Measurements from ENCODE around the gene ADAP1.

Gene ADAP1

DNA sequence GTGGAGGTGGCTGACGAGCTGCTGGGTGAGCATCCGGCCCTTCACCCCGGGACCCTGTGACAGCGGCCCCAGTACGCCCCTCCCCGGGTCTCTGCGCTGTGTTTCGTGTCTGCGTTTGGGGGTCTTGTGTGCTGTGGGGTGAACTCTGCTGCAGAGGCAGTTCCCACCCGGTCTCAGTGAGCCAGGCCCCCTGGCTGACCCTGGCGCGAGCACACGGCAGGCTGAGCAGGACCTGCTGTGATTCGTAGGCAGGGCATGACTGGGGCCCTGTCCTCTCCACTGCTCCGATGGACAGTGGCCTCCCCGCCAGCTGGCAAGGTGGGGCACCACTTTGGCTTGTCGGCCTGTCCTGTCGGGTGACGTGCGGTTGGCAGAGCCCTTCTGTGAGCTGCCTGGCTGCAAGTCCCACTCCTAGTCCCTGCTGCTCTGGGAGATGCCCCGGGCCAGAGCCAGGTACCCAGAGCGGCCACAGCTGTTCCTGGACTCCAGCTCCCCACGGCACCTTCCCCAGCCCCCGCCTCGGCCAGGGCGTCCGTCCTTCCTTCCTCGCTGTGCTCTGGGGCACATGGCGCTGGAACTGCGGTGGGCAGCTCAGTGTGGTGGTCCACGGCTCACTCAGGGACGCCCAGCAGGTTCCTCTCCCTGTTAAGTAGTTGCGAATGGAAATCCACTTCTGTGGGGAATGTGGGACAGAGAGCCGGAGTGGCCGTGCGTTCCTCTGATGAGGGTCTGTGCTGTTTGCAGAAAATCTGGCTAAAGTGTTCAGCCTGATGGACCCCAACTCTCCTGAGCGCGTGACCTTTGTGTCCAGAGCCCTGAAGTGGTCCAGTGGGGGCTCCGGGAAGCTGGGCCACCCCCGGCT, 67.6 kb downstream of the ADAP1 start:
- no peak overlapping the region for H3K4me3 ChIP-seq (ENCODE audit: low read depth, low read length)
- peaks cover 53% of the 10 kb centered on the region for H3K36me3 ChIP-seq
- no peaks in the 10 kb centered on the region for H3K9me3 ChIP-seq
- H3K27me3 ChIP-seq: no peaks in the 10 kb centered on the region
- TF ChIP-seq CTCF (IDR thresholded peaks at IDR 0.05; ENCODE audit: low read depth, low read length): no peak
- no peak for DNase-seq
- H3K4me1 ChIP-seq: no peaks in the 10 kb centered on the region

- H3K4me1 ChIP-seq: no peaks in the 10 kb centered on the region
- no peak for DNase-seq
- no peaks in the 10 kb centered on the region for H3K27me3 ChIP-seq
- no peak for TF ChIP-seq CTCF (IDR thresholded peaks at IDR 0.05; ENCODE audit: low read depth, low read length)
- H3K36me3 ChIP-seq: peaks cover 46% of the 10 kb centered on the region
- H3K9me3 ChIP-seq: no peaks in the 10 kb centered on the region
- H3K4me3 ChIP-seq (ENCODE audit: low read depth, low read length): no peak overlapping the region
Observed at GRCh38 chr7:885893-886625, 68.4 kb downstream of the ADAP1 start.

- Histone ChIP-seq H3K4me1 (no peaks in the 10 kb centered on the region), H3K4me3 (ENCODE audit: low read depth, low read length) (no peak overlapping the region), H3K9me3 (no peaks in the 10 kb centered on the region), H3K27me3 (no peaks in the 10 kb centered on the region), H3K36me3 (peaks cover 39% of the 10 kb centered on the region)
- DNase-seq: no peak
- no peak for TF ChIP-seq CTCF (IDR thresholded peaks at IDR 0.05; ENCODE audit: low read depth, low read length)
Observed at GRCh38 chr7:885261-885892, 69.1 kb downstream of the ADAP1 start.

DNA sequence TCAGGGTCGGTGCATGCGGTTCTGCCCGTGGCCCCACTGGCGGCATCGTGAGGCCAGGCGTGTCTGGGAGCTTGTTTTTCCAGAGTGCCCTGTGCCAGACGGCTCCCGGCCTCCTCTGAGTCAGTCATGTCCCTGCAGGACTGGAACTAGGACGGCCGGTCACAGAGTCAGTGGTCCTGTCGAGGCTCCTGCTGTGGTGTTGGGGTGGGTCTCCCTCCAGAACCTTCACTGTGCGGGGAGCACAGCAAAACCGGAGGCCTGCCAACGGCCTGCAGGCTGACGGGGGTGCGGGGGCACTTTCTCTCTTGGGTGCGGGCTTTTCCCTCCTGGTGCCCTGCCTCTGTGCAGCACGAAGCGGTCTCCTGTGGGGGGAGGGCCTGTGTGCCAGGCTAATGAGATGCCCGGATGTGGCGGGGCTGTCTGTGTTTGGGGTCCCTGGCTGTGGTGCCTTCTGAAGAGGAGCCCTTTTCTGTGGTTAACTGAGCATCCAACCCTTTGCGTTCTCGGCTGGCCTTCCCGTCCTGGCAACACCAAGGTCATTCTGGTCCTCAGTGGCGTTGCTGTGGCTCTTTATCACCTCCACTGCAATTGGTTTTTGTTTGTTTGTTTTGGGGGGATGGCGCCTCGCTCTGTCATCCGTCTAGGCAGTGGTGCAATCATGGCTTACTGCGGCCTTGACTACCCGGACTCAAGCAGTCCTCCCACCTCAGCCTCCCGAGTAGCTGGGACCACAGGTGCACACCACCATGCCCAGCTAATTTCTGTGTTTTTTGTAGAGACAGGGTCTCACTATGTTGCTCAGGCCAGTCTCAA, 70.1 kb downstream of the ADAP1 start:
- H3K9me3 ChIP-seq: no peaks in the 10 kb centered on the region
- H3K27me3 ChIP-seq: no peaks in the 10 kb centered on the region
- TF ChIP-seq CTCF (IDR thresholded peaks at IDR 0.05; ENCODE audit: low read depth, low read length): no peak
- peaks cover 48% of the 10 kb centered on the region for H3K36me3 ChIP-seq
- DNase-seq: no peak
- H3K4me3 ChIP-seq (ENCODE audit: low read depth, low read length): no peak overlapping the region
- H3K4me1 ChIP-seq: no peaks in the 10 kb centered on the region

DNA sequence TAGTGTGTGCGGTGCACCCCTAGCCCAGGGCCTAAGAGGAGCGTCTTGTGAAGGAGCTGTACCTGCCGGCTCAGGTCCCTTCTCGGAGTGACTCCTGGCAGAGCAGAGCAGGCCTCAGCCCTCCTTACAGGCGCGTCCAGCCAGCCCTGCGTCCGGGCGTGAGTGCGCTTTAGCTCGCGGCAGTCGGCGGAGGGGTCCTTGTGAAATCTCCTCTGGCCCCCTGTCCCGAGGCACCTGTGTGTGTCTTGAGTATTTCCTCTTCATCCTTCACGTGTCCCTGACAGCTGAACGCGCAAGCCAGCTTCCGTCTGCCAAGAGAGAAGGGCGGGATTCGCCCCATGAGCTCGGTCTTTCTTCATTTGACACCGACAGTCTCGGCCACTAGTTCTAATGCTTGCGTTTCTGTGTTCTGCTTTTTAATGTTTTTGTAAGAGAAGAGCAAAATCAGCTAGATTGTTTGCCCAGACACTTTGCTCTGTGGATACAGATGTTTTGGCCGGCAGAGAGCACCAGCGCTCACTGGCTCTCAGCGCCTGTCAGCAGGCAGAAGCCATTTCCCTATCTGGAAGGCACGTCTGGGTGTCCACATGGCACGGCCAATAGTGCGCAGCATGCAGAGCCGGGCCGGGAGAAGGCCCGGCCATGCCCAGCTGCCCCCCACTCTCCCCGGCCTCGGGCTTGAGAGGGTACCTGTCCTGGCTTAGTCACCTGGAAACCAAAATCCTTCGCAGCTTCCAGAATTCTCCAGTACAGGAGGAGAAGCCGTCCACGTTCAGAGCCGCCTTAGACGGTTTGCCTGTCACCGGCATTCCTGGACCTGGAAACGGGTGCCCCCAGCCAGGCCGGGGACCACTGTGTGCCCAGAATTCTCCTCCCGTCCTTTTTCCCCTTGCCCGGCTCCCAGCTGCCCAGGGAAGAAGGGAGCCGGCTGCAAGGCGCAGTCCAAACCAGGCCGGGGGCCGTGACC, 71.1 kb downstream of the ADAP1 start:
- H3K4me1 ChIP-seq: no peaks in the 10 kb centered on the region
- no peaks in the 10 kb centered on the region for H3K27me3 ChIP-seq
- TF ChIP-seq CTCF (IDR thresholded peaks at IDR 0.05; ENCODE audit: low read depth, low read length): peak; percentile 21; the same call in 1 of the 2 replicates
- no peak overlapping the region for H3K4me3 ChIP-seq (ENCODE audit: low read depth, low read length)
- peaks cover 45% of the 10 kb centered on the region for H3K36me3 ChIP-seq
- no peak for DNase-seq
- H3K9me3 ChIP-seq: no peaks in the 10 kb centered on the region
